HepG2 (cell line): ENCODE measurements around the gene CCNB2. TPM values are rescaled to one million over a fixed set of nuclear protein-coding genes. Genes with fewer than 3 reads are reported as not detected.

Experiments
- ATAC-seq: fragments of 200-7000 bp; cut with Tn5 transposase; 3 replicates; pipeline ENCODE4 v1.9.1; 2020; ENCODE audit warnings: mild to moderate bottlenecking, moderate library complexity
- BruUV-seq: library from RNA; stranded (reverse); fragments of 400-500 nt; replicated peaks from 2 replicates; lab custom pipeline; 2021; lab: Mats Ljungman, UMichigan
- CTCF ChIA-PET: fragments of 300-600 bp; formaldehyde crosslinking; extraction: SDS; loops from one replicate; lab custom pipeline; 2021; ENCODE audit warnings: low total read pairs, inconsistent platforms, low intra/inter-chr PET ratio; lab: Yijun Ruan, JAX
- POLR2A ChIA-PET: fragments of 350-600 bp; sonication (Branson Sonifier 250); formaldehyde crosslinking; loops from one replicate; lab custom pipeline; 2020; ENCODE audit warnings: antibody characterized with exemption, inconsistent platforms; lab: Yijun Ruan, JAX
- DNase-seq: peaks from one replicate; pipeline ENCODE4 v3.0.0-alpha.2; 2015; ENCODE audit warnings: low spot score
- FAIRE-seq: peaks from 3 replicates; lab custom pipeline; 2011; peaks lifted over from hg19 to GRCh38; lab: Jason Lieb, UNC
- H2AFZ ChIP-seq: one replicate; pipeline ENCODE4 v1.6.1; 2011; ENCODE audit warnings: low read length, inconsistent platforms
- H3K27ac ChIP-seq: fragments of 300-600 bp; 3 replicates; pipeline ENCODE4 v1.8.0; 2011; ENCODE audit warnings: mixed run types, mild to moderate bottlenecking, mixed read lengths, low read length, inconsistent platforms; ENCODE audit not compliant: insufficient read depth; ENCODE audit errors: extremely low read length
- H3K27me3 ChIP-seq, 2 experiments: fragments of 200-600 bp in 1 of 2; 2 replicates in 1 of 2; 3 replicates in 1 of 2; pipeline versions ENCODE4 v1.6.0 to v1.8.0; 2011; ENCODE audit warnings: low read length in 2 of 2, mild to moderate bottlenecking in 2 of 2, moderate library complexity in 2 of 2, inconsistent platforms in 1 of 2; ENCODE audit not compliant: insufficient read depth in 2 of 2, control insufficient read depth in 1 of 2
- H3K36me3 ChIP-seq, 2 experiments: fragments of 200-600 bp in 1 of 2; replicated peaks in 1 of 2; 2 replicates in 1 of 2; 3 replicates in 1 of 2; pipeline versions ENCODE4 v1.5.1 to v1.8.0; 2011; ENCODE audit warnings: low read length in 2 of 2, inconsistent platforms in 1 of 2; ENCODE audit not compliant: insufficient read depth in 2 of 2, control insufficient read depth in 1 of 2
- H3K4me1 ChIP-seq: 2 replicates; pipeline ENCODE4 v1.5.1; 2012; ENCODE audit warnings: low read length, inconsistent platforms; ENCODE audit not compliant: insufficient read depth
- H3K4me2 ChIP-seq: 2 replicates; pipeline ENCODE4 v1.6.0; 2011; ENCODE audit warnings: low read depth, low read length, inconsistent platforms
- H3K4me3 ChIP-seq, 3 experiments: fragments of 200-600 bp in 1 of 3; sonication (generic), shearing (Covaris generic) in 1 of 3; replicated peaks in 1 of 3; 2 replicates each; pipeline ENCODE4 v1.5.1; 2011 to 2016; ENCODE audit warnings: low read length in 3 of 3, inconsistent platforms in 2 of 3, low read depth in 2 of 3, mild to moderate bottlenecking in 2 of 3, control low read depth in 1 of 3, mixed read lengths in 1 of 3; ENCODE audit not compliant: insufficient read depth in 1 of 3
- H3K79me2 ChIP-seq: one replicate; pipeline ENCODE4 v1.6.1; 2011; ENCODE audit warnings: low read length, inconsistent platforms; ENCODE audit not compliant: insufficient read depth
- H3K9ac ChIP-seq: 2 replicates; pipeline ENCODE4 v1.6.0; 2011; ENCODE audit warnings: mild to moderate bottlenecking, low read depth, low read length, inconsistent platforms; ENCODE audit not compliant: insufficient read depth
- H3K9me3 ChIP-seq: 2 replicates; pipeline ENCODE4 v1.5.1; 2012; ENCODE audit warnings: mild to moderate bottlenecking, low read length
- H4K20me1 ChIP-seq: 2 replicates; pipeline ENCODE4 v1.6.0; 2011; ENCODE audit warnings: inconsistent platforms, mild to moderate bottlenecking, low read length, moderate library complexity; ENCODE audit not compliant: insufficient read depth
- BRF2 ChIP-seq: sonication (generic); formaldehyde crosslinking; IDR thresholded peaks from 2 replicates; pipeline ENCODE4 v1.8.1; 2022; ENCODE audit warnings: mild to moderate bottlenecking, missing genetic modification reagents
- CHD2 ChIP-seq: IDR thresholded peaks from 2 replicates; pipeline ENCODE4 v1.6.1; 2011; ENCODE audit warnings: low read depth, low read length, improper control_type of control experiment
- EED ChIP-seq: sonication (generic); formaldehyde crosslinking; IDR thresholded peaks from 2 replicates; pipeline ENCODE4 v1.5.0; 2020; ENCODE audit warnings: mild to moderate bottlenecking, missing genetic modification reagents
- GATAD1 ChIP-seq: IDR thresholded peaks from 2 replicates; pipeline ENCODE4 v1.6.1; 2016; ENCODE audit warnings: missing genetic modification reagents, missing compliant biosample characterization
- GPBP1L1 ChIP-seq: sonication (generic); formaldehyde crosslinking; IDR thresholded peaks from 2 replicates; pipeline ENCODE4 v1.5.0; 2020; ENCODE audit warnings: mild to moderate bottlenecking, missing genetic modification reagents
- HOXA7 ChIP-seq: sonication (generic); formaldehyde crosslinking; IDR thresholded peaks from 2 replicates; pipeline ENCODE4 v1.8.1; 2022; ENCODE audit warnings: mild to moderate bottlenecking, missing genetic modification reagents, moderate library complexity
- PHB2 ChIP-seq: fragments of 450-650 bp; IDR thresholded peaks from 2 replicates; pipeline ENCODE4 v1.6.1; 2018; ENCODE audit not compliant: partially characterized antibody
- SP140L ChIP-seq: sonication (generic); formaldehyde crosslinking; IDR thresholded peaks from 2 replicates; pipeline ENCODE4 v1.4.0; 2020; ENCODE audit warnings: missing genetic modification reagents, borderline replicate concordance
- SP5 ChIP-seq: IDR thresholded peaks from 2 replicates; pipeline ENCODE4 v1.6.1; 2016; ENCODE audit warnings: low read depth, borderline replicate concordance
- TFAP4 ChIP-seq: sonication (generic); IDR thresholded peaks from 2 replicates; pipeline ENCODE4 v1.6.1; 2016; ENCODE audit warnings: low read depth, borderline replicate concordance
- TFE3 ChIP-seq: IDR thresholded peaks from 2 replicates; pipeline ENCODE4 v1.6.1; 2016
- ZC3H13 ChIP-seq: sonication (generic); formaldehyde crosslinking; IDR thresholded peaks from 2 replicates; pipeline ENCODE4 v1.8.1; 2023; ENCODE audit warnings: mild to moderate bottlenecking, missing genetic modification reagents, moderate library complexity
- ZC3H4 ChIP-seq: sonication (generic); formaldehyde crosslinking; IDR thresholded peaks from 2 replicates; pipeline ENCODE4 v1.4.0; 2020; ENCODE audit warnings: missing genetic modification reagents, borderline replicate concordance
- ZNF275 ChIP-seq: sonication (generic); formaldehyde crosslinking; IDR thresholded peaks from 2 replicates; pipeline ENCODE4 v1.8.0; 2022; ENCODE audit warnings: missing genetic modification reagents, mild to moderate bottlenecking, inconsistent platforms, borderline replicate concordance
- ZNF383 ChIP-seq: sonication (generic); formaldehyde crosslinking; IDR thresholded peaks from 2 replicates; pipeline ENCODE4 v1.4.0; 2020; ENCODE audit warnings: missing genetic modification reagents, mild to moderate bottlenecking, borderline replicate concordance
- ZSCAN31 ChIP-seq: sonication (generic); formaldehyde crosslinking; IDR thresholded peaks from 2 replicates; pipeline ENCODE4 v1.5.0; 2020; ENCODE audit warnings: low read depth, mild to moderate bottlenecking, missing genetic modification reagents
- WGBS: methylation state at CpG from one replicate; pipeline ENCODE4 v1.1.6; 2017; ENCODE audit warnings: low lambda C conversion rate; 5-methylcytosine and 5-hydroxymethylcytosine counted together
- in situ Hi-C: cut with HindIII; loops from 2 replicates; pipeline ENCODE4 v1.10.0; 2017; ENCODE audit warnings: low pct_unique_long_range_greater_than_20kb; ENCODE audit not compliant: extremely low pct_ligation_motif_present
- intact Hi-C: fragments of 100-400 bp; cut with micrococcal nuclease; formaldehyde crosslinking; loops from one replicate; pipeline ENCODE4 v1.10.0; 2022; ENCODE audit not compliant: unreplicated experiment
- polyA plus RNA-seq, 8 experiments: library from polyadenylated mRNA; depleted of rRNA in 3 of 8; stranded (reverse) in 7 of 8; unstranded in 1 of 8; fragments of >200 nt; fragmentation: Illumina TruSeq in 4 of 8; extraction: Trizol in 4 of 8; gene quantifications; 2 replicates each; pipeline versions ENCODE4 v1.2.1 to v1.2.3, GENCODE V29; 2011 to 2016; ENCODE audit warnings: low read depth in 4 of 8, missing spikeins in 1 of 8, mixed read lengths in 1 of 8; ENCODE audit not compliant: insufficient read depth in 1 of 8
- total RNA-seq, 5 experiments: library from RNA; depleted of rRNA; stranded (reverse); fragments of >200 nt; fragmentation: Illumina TruSeq; extraction: Trizol; gene quantifications; 2 replicates each; pipeline ENCODE4 v1.2.3, GENCODE V29; 2016; ENCODE audit warnings: low read depth in 1 of 5

CCNB2 gene
- total and polyA plus RNA-seq, 2 of the 13 experiments (the other 11 are each of a cell fraction or from before 2014, with no cell fraction given): 43.5 to 80.9 TPM

GRCh38 chr15:59060348-59060747 is 44.6 kb upstream of the CCNB2 start:
- POLR2A ChIA-PET: interaction anchor here (1.1 kb wide), 1 partner anchor 73 kb away, joined by 3 read pairs; the partner anchor contains the start of gene RNF111
- H3K4me2 ChIP-seq: no peak overlapping the region
- TF ChIP-seq BRF2 (CRISPR knock-in tag) (no peak), SP5 (CRISPR knock-in tag) (no peak), PHB2 (no peak), GPBP1L1 (CRISPR knock-in tag) (no peak), CHD2 (no peak), EED (CRISPR knock-in tag) (no peak), GATAD1 (no peak), ZNF275 (CRISPR knock-in tag) (no peak), HOXA7 (no peak), ZNF383 (no peak), ZSCAN31 (no peak), TFE3 (no peak), ZC3H13 (no peak), ZC3H4 (no peak), SP140L (no peak), TFAP4 (no peak)
- TF ChIP-seq, all 625 proteins: peak for 0
- H3K79me2 ChIP-seq: no peaks in the 10 kb centered on the region
- no peak overlapping the region for H2AFZ ChIP-seq
- H3K9ac ChIP-seq: no peak overlapping the region
- DNase-seq (no peak), ATAC-seq (no peak), FAIRE-seq (no peak)
- in situ Hi-C loops (no loop called here), intact Hi-C loops (no loop called here)
- no peak overlapping the region for H3K4me3 ChIP-seq
- 98% methylated on average over 4 of the region's 4 CpGs for WGBS
- no peak overlapping the region for H3K27ac ChIP-seq
- H3K36me3 ChIP-seq: peaks cover 17 to 76% of the 10 kb centered on the region in 2 experiments
- CTCF ChIA-PET: no interaction called here
- BruUV-seq: no TSS peak
- H3K27me3 ChIP-seq: no peaks in the 10 kb centered on the region
- H3K9me3 ChIP-seq: no peaks in the 10 kb centered on the region
- H3K4me1 ChIP-seq: no peaks in the 10 kb centered on the region
- no peaks in the 10 kb centered on the region for H4K20me1 ChIP-seq
